CD14-positive monocyte (primary cell): ENCODE results near the gene CEND1. TPM values are rescaled to one million over a fixed set of nuclear protein-coding genes. Genes with fewer than 3 reads are reported as not detected.

Experiments
- DNase-seq, 3 donors: peaks; one replicate each; pipeline ENCODE4 v3.0.0-alpha.2; 2011 to 2022
- H2AFZ ChIP-seq: 2 replicates; pipeline ENCODE4 v1.6.0; 2012; ENCODE audit warnings: mild to moderate bottlenecking, low read depth, low read length, inconsistent platforms; ENCODE audit not compliant: insufficient read depth, poor library complexity, severe bottlenecking
- H3K27ac ChIP-seq, 2 donors: 1 replicate in 1 of 2; 2 replicates in 1 of 2; pipeline ENCODE4 v1.5.1; 2012 to 2013; ENCODE audit warnings: low read length in 2 of 2, control low read depth in 1 of 2, inconsistent platforms in 1 of 2, low read depth in 1 of 2, mild to moderate bottlenecking in 1 of 2
- H3K27me3 ChIP-seq, 2 donors: one replicate each; pipeline versions ENCODE4 v1.6.0 to v1.6.1; 2011 to 2013; ENCODE audit warnings: low read length in 2 of 2; ENCODE audit not compliant: control insufficient read depth in 2 of 2, insufficient read depth in 2 of 2
- H3K36me3 ChIP-seq, 2 donors: replicated peaks in 1 of 2; 1 replicate in 1 of 2; 2 replicates in 1 of 2; pipeline versions ENCODE4 v1.5.1 to v1.6.1; 2012 to 2013; ENCODE audit warnings: low read length in 2 of 2, control low read depth in 1 of 2, inconsistent platforms in 1 of 2, mild to moderate bottlenecking in 1 of 2; ENCODE audit not compliant: insufficient read depth in 2 of 2, control insufficient read depth in 1 of 2
- H3K4me1 ChIP-seq, 2 donors: 1 replicate in 1 of 2; 2 replicates in 1 of 2; pipeline versions ENCODE4 v1.5.1 to v1.6.1; 2012 to 2013; ENCODE audit warnings: low read length in 2 of 2, control low read depth in 1 of 2, inconsistent platforms in 1 of 2, mild to moderate bottlenecking in 1 of 2, moderate library complexity in 1 of 2; ENCODE audit not compliant: insufficient read depth in 2 of 2, control insufficient read depth in 1 of 2
- H3K4me2 ChIP-seq: replicated peaks from 2 replicates; pipeline ENCODE3; 2012; ENCODE audit warnings: low read length, moderate library complexity, mild to moderate bottlenecking; ENCODE audit not compliant: poor library complexity, severe bottlenecking; ENCODE audit errors: extremely low read depth
- H3K4me3 ChIP-seq, 3 experiments: fragments of 200-600 bp in 1 of 3; sonication (generic) in 1 of 3; replicated peaks in 1 of 3; 1 replicate in 2 of 3; 2 replicates in 1 of 3; pipeline ENCODE4 v1.5.1; 2011 to 2013; ENCODE audit warnings: low read length in 3 of 3, mild to moderate bottlenecking in 3 of 3, control low read depth in 2 of 3, low read depth in 2 of 3, inconsistent platforms in 1 of 3, moderate library complexity in 1 of 3
- H3K79me2 ChIP-seq: 2 replicates; pipeline ENCODE4 v1.6.0; 2012; ENCODE audit warnings: mild to moderate bottlenecking, control low read depth, inconsistent platforms, low read length, moderate library complexity; ENCODE audit not compliant: insufficient read depth
- H3K9ac ChIP-seq: 2 replicates; pipeline ENCODE4 v1.6.0; 2017; ENCODE audit warnings: low read length, mild to moderate bottlenecking; ENCODE audit not compliant: insufficient read depth, poor library complexity, severe bottlenecking
- H3K9me3 ChIP-seq, 2 donors: replicated peaks in 1 of 2; 1 replicate in 1 of 2; 2 replicates in 1 of 2; pipeline versions ENCODE4 v1.5.1 to v1.6.1; 2012 to 2013; ENCODE audit warnings: low read length in 2 of 2, control low read depth in 1 of 2; ENCODE audit not compliant: control insufficient read depth in 1 of 2, insufficient read depth in 1 of 2
- H4K20me1 ChIP-seq: 2 replicates; pipeline ENCODE4 v1.6.0; 2012; ENCODE audit warnings: mild to moderate bottlenecking, low read length, control low read depth, moderate library complexity; ENCODE audit not compliant: insufficient read depth
- H3K27ac Mint-ChIP-seq, 7 donors: one replicate each; pipeline ENCODE4 v1.8.0; 2020; ENCODE audit warnings: mild to moderate bottlenecking in 7 of 7, mixed read lengths in 7 of 7, moderate library complexity in 6 of 7, inconsistent platforms in 2 of 7
- H3K27me3 Mint-ChIP-seq, 3 donors: one replicate each; pipeline ENCODE4 v1.8.0; 2021 to 2022; ENCODE audit warnings: low read depth in 3 of 3, mild to moderate bottlenecking in 3 of 3, mixed read lengths in 3 of 3, moderate library complexity in 3 of 3, inconsistent platforms in 1 of 3
- H3K36me3 Mint-ChIP-seq, 2 donors: one replicate each; pipeline ENCODE4 v1.8.0; 2020; ENCODE audit warnings: mixed read lengths in 2 of 2, inconsistent platforms in 1 of 2, mild to moderate bottlenecking in 1 of 2
- H3K4me1 Mint-ChIP-seq: one replicate; pipeline ENCODE4 v1.8.0; 2020; ENCODE audit warnings: mild to moderate bottlenecking, mixed read lengths
- H3K4me3 Mint-ChIP-seq, 2 donors: one replicate each; pipeline ENCODE4 v1.8.0; 2020; ENCODE audit warnings: mild to moderate bottlenecking in 2 of 2, mixed read lengths in 2 of 2, moderate library complexity in 1 of 2
- H3K9me3 Mint-ChIP-seq, 7 donors: one replicate each; pipeline ENCODE4 v1.8.0; 2020 to 2022; ENCODE audit warnings: mixed read lengths in 7 of 7, mild to moderate bottlenecking in 6 of 7, moderate library complexity in 6 of 7, inconsistent platforms in 2 of 7
- CTCF ChIP-seq: fragments of 200-600 bp; IDR thresholded peaks from one replicate; pipeline ENCODE4 v1.8.0; 2022; ENCODE audit warnings: antibody characterized with exemption, mild to moderate bottlenecking
- WGBS: methylation state at CpG from one replicate; pipeline ENCODE4 v1.1.5; 2013; ENCODE audit warnings: missing lambda C conversion rate; ENCODE audit not compliant: insufficient coverage; 5-methylcytosine and 5-hydroxymethylcytosine counted together
- intact Hi-C, 2 donors: fragments of 100-400 bp; cut with micrococcal nuclease; formaldehyde crosslinking; loops; one replicate each; pipeline versions ENCODE4 v1.15.0 to v1.15.1; 2023
- polyA plus RNA-seq, 3 donors: library from polyadenylated mRNA; depleted of rRNA in 1 of 3; unstranded in 2 of 3; stranded (reverse) in 1 of 3; fragments of 300-500 nt in 2 of 3; fragments of >200 nt in 1 of 3; fragmentation: Illumina TruSeq in 2 of 3; gene quantifications; 1 replicate in 2 of 3; 2 replicates in 1 of 3; pipeline ENCODE4 v1.2.3, GENCODE V29; 2012 to 2021

CEND1 gene
- polyA plus RNA-seq, 3 donors = not detected

- 87% methylated on average over 18 of the region's 18 CpGs for WGBS
- Mint-ChIP-seq H3K27me3 (peaks cover 15 to 36% (median 20%) of the 10 kb centered on the region in 3 donors), H3K4me1 (peaks cover 3% of the 10 kb centered on the region), H3K4me3 (peak overlapping the region in 1 of 2 donors; percentile 37), H3K9me3 (peaks cover 0 to 2% (median 0%) of the 10 kb centered on the region in 7 donors), H3K36me3 (peaks cover 16 to 17% of the 10 kb centered on the region in 2 donors), H3K27ac (no peak overlapping the region)
- Histone ChIP-seq H3K79me2 (peaks cover 8% of the 10 kb centered on the region), H3K4me1 (peaks cover 9% of the 10 kb centered on the region in 2 donors), H4K20me1 (peaks cover 12% of the 10 kb centered on the region), H3K27ac (no peak overlapping the region), H3K9me3 (no peaks in the 10 kb centered on the region), H3K4me3 (no peak overlapping the region), H2AFZ (no peak overlapping the region), H3K27me3 (peaks cover 4 to 28% of the 10 kb centered on the region in 2 donors), H3K9ac (no peak overlapping the region), H3K4me2 (no peak overlapping the region), H3K36me3 (peaks cover 5 to 9% of the 10 kb centered on the region in 2 donors)
- intact Hi-C loops = no loop called here
- DNase-seq = no peak
- TF ChIP-seq CTCF = no peak
Observed at GRCh38 chr11:790721-791564, 1.1 kb upstream of the CEND1 start.

- TF ChIP-seq CTCF = no peak
- Mint-ChIP-seq H3K9me3 (peaks cover 0 to 2% (median 0%) of the 10 kb centered on the region in 7 donors), H3K4me1 (no peaks in the 10 kb centered on the region), H3K4me3 (peak overlapping the region in 1 of 2 donors; percentile 51), H3K36me3 (peaks cover 12 to 22% of the 10 kb centered on the region in 2 donors), H3K27ac (peak overlapping the region in 1 of 7 donors; percentile 20), H3K27me3 (peaks cover 15 to 37% (median 20%) of the 10 kb centered on the region in 3 donors)
- Histone ChIP-seq H3K9ac (no peak overlapping the region), H2AFZ (no peak overlapping the region), H3K27ac (no peak overlapping the region), H3K27me3 (peaks cover 4 to 28% of the 10 kb centered on the region in 2 donors), H3K9me3 (no peaks in the 10 kb centered on the region), H3K4me1 (no peaks in the 10 kb centered on the region), H3K36me3 (peaks cover 5 to 9% of the 10 kb centered on the region in 2 donors), H3K4me3 (no peak overlapping the region), H4K20me1 (peaks cover 12% of the 10 kb centered on the region), H3K4me2 (no peak overlapping the region), H3K79me2 (no peaks in the 10 kb centered on the region)
- intact Hi-C loops = no loop called here
- no peak for DNase-seq
- WGBS = 53% methylated on average over 24 of the region's 31 CpGs
Observed at GRCh38 chr11:788953-789940, 643 bp downstream of the CEND1 start.
